GM19239 (cell line): Measurements from ENCODE around the gene CD8A.

ENCODE experiments used
- DNase-seq: peaks from one replicate; pipeline ENCODE4 v3.0.0; 2011; ENCODE audit warnings: low spot score; ENCODE audit not compliant: insufficient read length
- FAIRE-seq: peaks from 2 replicates; lab custom pipeline; 2011; peaks lifted over from hg19 to GRCh38; lab: Jason Lieb, UNC

Gene CD8A

GRCh38 chr2:86809481-86810121 lies 18.9 kb upstream of the CD8A start:
- DNase-seq = no peak
- no peak for FAIRE-seq

GRCh38 chr2:86808315-86809161 lies 17.8 kb upstream of the CD8A start:
- DNase-seq (peak; percentile 93), FAIRE-seq (peak; percentile 90)

GRCh38 chr2:86807468-86808275 lies 17.0 kb upstream of the CD8A start:
- DNase-seq = no peak
- no peak for FAIRE-seq

- DNase-seq (no peak), FAIRE-seq (no peak)
Measured at GRCh38 chr2:86807133-86807467, 16.4 kb upstream of the CD8A start.

GRCh38 chr2:86806059-86806857 lies 15.5 kb upstream of the CD8A start:
- no peak for FAIRE-seq
- DNase-seq = no peak

- DNase-seq = no peak
Measured at GRCh38 chr2:86800856-86801567, 10.3 kb upstream of the CD8A start.

GRCh38 chr2:86794861-86795260 lies 4.1 kb upstream of the CD8A start:
- no peak for DNase-seq
- FAIRE-seq = no peak

More at GRCh38 chr2:86800856-86801567, 10.3 kb upstream of the CD8A start:
- FAIRE-seq = no peak

GRCh38 chr2:86793752-86794151 lies 3.0 kb upstream of the CD8A start:
- FAIRE-seq (no peak), DNase-seq (no peak)

GRCh38 chr2:86791573-86791972 lies 860 bp upstream of the CD8A start:
- FAIRE-seq (no peak), DNase-seq (no peak)

- DNase-seq (no peak), FAIRE-seq (no peak)
Measured at GRCh38 chr2:86790134-86790675, 508 bp downstream of the CD8A start.

- DNase-seq (no peak), FAIRE-seq (no peak)
Measured at GRCh38 chr2:86789687-86790133, 1.0 kb downstream of the CD8A start.

GRCh38 chr2:86788881-86789686 lies 1.6 kb downstream of the CD8A start:
- DNase-seq (no peak), FAIRE-seq (no peak)

GRCh38 chr2:86788165-86788564 lies 2.5 kb downstream of the CD8A start:
- FAIRE-seq (no peak), DNase-seq (no peak)

GRCh38 chr2:86787736-86788135 lies 3.0 kb downstream of the CD8A start:
- no peak for DNase-seq
- FAIRE-seq = no peak

- FAIRE-seq (no peak), DNase-seq (no peak)
Measured at GRCh38 chr2:86786001-86786536, 4.6 kb downstream of the CD8A start.

- FAIRE-seq (no peak), DNase-seq (no peak)
Measured at GRCh38 chr2:86785456-86785855, 5.3 kb downstream of the CD8A start.

- peak; percentile 84 for FAIRE-seq
Measured at GRCh38 chr2:86783615-86784339, 6.9 kb downstream of the CD8A start.

More at GRCh38 chr2:86783615-86784339, 6.9 kb downstream of the CD8A start:
- peak; percentile 62 for DNase-seq
